Skin of body (tissue), 2 donors: ENCODE data around the gene SYT9. TPM values are rescaled to one million over a fixed set of nuclear protein-coding genes. Genes with fewer than 3 reads are reported as not detected.

Experiments used
- DNase-seq: peaks from one replicate; lab custom pipeline; 2025; lab: John Stamatoyannopoulos, UW
- total RNA-seq: library from RNA; depleted of rRNA; stranded (reverse); fragments of >200 nt; gene quantifications from one replicate; pipeline ENCODE4 v1.2.3, GENCODE V29; 2014

SYT9 gene
- total RNA-seq, 1 donor from 2014 or later = 0.99 TPM

GRCh38 chr11:7270233-7270865 lies 18.6 kb downstream of the SYT9 start:
- no peak for DNase-seq

DNA sequence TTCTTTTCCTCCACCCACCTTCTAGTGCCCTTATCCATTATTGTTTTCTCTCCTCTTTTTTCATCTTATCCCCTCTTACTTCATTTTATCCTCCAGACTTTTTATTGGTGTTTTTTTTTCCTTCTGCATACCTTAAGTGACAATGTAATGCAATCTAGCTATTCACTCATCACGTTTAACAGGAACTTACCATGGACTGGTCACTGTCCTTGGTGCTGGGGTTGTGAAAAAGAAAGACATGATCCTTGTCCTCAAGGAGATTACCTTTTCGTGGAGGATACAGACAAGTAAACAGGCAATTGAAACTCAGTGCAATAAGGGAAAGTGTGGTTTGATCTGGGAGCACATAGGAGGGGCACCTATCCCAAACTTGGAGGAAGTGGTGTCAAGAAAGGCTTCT lies 20.7 kb downstream of the SYT9 start:
- DNase-seq = no peak

- no peak for DNase-seq
Observed at GRCh38 chr11:7275133-7275532, 23.4 kb downstream of the SYT9 start.

DNA sequence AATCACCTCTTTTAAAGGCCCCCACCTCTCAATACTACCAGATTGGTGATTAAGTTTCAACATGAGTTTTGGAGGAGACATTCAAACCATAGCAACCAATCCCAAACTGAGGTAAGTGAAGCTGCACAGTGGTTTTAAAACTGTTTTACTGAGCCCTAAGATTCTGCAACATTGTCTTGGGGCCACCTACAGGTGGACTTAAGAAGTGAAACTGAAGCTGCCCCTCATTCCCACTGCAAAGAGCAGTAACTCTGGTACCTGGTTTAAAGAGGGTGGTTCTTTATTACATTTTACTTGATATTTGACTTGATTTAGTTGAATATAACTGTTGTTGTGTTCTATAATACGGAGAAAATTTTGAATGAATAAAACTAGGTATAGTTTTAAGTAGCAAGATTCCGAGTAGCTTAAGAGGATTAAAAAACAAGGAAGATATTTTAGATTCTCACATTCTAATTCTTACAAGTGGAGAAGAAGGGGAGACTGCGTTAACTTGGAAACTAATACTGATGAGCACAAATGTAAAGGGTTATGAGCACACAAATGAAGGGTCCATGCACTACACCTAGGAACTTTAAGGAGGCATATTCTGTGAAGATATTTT lies 26.7 kb downstream of the SYT9 start:
- DNase-seq = no peak

GRCh38 chr11:7279676-7280075 lies 28.0 kb downstream of the SYT9 start:
- no peak for DNase-seq

- DNase-seq = no peak
Observed at GRCh38 chr11:7281079-7281478, 29.4 kb downstream of the SYT9 start.

DNA sequence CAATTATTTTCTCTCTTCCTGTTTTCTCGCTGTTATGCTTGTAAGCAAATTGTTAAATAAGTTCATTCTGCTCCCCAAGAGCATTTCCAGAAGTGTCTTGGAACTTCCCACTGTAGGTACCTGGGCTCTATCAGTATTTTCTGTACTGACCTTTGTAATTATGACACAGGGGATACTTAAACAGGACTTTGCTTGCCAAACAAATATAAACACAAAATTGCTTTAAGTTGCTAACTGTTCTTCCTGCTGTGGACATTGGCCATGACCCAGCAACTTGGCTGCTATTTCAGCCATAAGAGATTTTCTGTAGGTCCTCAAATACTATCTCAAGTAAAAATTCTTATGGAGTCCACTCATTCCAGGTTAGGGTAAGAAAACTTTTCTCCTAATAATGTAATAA lies 30.1 kb downstream of the SYT9 start:
- DNase-seq = no peak

DNA sequence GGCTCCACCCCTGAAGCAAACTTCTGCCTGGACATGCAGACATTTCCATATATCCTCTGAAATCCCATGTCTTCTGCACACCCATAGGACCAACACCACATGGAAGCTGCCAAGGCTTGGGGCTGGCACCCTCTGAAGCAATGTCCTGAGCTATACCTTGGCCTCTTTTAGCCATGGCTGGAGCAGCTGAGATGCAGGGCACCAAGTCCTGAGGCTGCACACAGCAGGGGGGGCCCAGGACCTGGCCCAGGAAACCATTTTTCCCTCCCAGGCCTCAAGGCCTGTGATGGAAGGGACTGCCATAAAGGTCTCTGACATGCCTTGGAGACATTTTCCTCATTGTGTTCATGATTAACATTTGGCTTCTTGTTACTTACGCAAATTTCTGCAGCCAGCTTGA lies 34.5 kb downstream of the SYT9 start:
- no peak for DNase-seq

DNA sequence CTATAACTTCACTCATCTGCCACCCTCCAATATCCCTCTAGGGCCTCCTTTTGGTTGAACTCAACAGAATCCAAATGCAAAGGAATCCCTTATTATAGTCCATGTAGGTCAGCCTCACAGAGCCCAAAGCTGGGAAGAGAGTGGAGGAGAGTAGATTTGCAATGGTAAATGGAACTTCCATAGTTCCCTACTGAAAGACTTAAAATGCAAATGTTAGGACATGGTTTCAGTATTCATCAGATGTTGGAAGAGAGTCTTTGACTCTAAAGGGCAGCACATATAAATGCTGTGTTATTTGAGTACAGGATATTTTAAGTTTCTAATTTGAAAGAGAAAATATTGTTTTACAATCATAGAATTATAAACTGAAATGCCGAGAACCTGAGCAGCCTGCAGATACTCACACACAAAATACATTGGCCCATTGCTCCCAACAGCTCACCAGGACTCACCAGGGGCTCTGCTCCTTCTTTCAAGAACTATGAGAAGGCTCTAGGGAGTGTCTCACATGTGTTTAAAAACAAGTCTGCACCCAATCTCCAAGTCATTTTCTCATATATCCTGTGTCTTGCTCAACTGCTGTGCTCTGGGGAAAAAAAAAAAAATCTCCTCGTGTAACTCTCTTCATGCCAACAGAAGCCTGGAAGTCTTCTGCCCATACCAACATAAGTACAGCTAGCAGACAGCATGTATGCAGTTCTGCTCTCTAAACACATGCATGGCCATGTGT lies 39.6 kb downstream of the SYT9 start:
- no peak for DNase-seq

- no peak for DNase-seq
Observed at GRCh38 chr11:7292922-7293321, 41.2 kb downstream of the SYT9 start.

- DNase-seq = no peak
Observed at GRCh38 chr11:7299393-7299792, 47.7 kb downstream of the SYT9 start.

DNA sequence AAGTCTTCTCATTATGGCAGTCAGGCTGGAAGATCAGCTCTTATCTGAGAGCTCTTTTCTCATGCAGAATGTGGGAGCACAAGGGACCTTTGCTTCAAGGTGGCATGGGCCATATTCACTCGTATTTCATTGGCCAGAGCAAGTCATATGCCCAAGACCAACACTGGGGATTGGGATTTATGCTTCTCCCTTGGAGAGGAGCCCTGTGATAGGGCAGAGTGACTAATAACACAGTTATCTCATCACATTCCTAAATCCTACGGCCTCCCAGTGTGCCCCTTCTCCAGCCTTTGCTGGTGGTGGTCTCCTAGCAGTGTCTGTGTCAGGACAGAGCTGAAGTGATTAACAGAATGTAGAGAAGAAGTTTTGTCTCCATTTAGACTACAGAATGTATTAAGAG lies 48.6 kb downstream of the SYT9 start:
- DNase-seq = no peak

DNA sequence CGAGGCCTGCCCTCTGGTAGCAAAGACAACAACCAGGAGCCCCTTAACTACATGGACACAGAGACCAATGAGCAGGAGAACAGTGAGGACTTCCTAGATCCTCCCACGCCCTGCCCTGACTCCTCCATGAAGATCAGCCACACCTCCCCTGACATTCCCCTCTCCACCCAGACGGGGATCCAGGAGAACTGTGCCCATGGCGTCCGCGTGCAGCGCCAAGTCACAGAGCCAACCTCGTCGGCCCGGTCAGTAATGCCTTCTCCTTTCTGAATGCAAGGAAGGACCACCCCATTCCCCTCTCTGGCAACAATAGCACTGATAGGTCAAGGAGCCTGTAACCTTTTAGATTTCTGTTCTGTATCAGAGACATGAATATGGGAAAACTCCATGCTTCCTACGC lies 51.4 kb downstream of the SYT9 start:
- no peak for DNase-seq

DNA sequence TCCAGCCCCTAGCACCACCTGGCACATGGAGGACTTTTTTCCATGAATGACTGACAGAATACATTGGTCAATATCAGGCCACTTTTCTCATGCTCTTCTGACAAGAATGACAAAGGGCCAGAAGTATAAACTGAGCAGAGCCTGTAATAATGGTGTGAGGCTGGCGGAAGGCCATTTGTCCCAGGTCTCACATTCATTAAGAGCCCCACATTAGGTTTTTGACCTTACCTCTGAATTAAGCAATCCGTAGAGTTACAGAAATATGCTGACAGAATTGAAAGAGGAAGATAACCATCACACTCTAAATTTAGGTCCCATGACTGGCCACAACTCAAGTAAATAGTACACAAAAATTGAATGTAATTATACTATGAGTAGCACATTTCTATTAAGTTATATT lies 55.2 kb downstream of the SYT9 start:
- no peak for DNase-seq

- DNase-seq = no peak
Observed at GRCh38 chr11:7307836-7308235, 56.1 kb downstream of the SYT9 start.

DNA sequence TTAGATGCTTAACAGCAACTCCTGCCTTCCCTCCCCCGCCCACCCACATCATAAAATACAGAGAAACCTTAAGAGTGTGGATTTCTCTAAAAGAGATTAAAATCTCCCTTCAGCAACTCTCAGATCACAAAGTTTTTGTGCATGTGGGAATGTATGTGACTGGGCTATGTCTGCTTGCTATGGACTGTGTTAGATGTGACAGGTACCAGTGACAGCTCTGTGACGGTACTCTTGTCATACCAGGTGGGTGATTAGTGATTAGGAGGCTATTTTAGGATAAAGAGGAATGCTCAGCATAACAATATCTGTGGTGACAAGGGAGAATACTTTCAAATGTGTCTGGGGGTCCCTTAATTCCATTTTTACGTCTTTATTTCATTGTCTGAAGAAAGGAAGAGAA lies 60.2 kb downstream of the SYT9 start:
- DNase-seq = no peak

- no peak for DNase-seq
Observed at GRCh38 chr11:7314811-7315604, 63.3 kb downstream of the SYT9 start.

DNA sequence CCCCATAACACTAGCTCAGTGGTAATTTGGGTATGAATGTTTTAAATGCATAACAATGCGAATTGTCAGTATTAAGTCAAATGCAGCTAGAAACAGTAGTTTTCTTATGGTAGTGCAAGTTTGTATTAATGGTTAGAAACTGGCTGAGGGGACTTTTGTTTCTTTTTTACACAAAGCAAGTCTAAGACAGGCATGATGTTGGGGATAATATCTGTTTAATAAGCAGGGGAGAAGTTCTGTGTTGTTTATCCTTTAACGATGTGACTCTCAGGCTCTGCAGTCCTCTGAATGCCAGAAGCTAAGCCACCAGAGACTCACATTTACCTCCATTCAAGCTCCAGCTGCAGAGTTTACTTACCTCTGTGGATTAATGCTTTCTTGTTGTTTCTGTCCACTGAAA lies 67.8 kb downstream of the SYT9 start:
- DNase-seq = no peak

DNA sequence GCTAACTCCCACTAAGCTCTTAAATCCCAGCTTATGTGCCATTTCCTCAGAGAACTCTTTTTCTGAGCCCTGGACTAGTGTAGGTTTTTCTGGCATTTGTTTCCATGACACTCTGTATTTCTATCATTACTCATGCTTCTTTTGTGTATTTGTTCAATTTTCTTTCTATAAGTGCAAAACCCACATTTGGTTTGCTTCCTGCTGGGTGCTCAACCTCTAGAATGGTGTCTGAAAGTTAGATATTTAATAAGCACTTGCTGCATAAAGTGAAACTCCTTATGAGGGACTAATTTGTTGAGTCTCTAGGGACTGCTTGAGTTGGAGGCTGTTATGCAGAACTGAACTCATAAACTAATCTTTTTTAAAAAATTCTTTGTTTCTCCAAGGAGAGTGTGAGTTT lies 68.6 kb downstream of the SYT9 start:
- no peak for DNase-seq

GRCh38 chr11:7321473-7322450 lies 70.1 kb downstream of the SYT9 start:
- no peak for DNase-seq

DNA sequence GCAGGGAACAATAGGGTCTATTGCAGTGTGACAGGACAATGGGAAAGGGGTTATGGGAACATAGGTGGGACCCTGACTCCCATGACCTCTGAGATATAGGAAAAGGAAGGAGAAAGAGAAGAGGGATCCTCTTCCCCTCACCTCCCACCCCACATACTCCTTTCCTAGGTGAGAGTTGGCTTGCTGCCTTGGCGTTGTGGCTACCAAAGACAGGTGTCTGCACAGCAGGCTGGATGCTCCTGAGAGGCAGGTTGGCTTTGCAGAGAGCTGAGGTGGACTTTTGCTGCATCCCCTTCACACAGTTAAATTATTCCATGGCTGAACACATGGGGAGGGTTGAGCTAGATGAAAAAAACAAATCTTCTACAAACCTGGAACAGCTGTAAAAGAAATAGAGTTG lies 80.7 kb downstream of the SYT9 start:
- no peak for DNase-seq
